ENCODE results near the gene TCAIM.

- TF ChIP-seq POLR2AphosphoS5 (IDR thresholded peaks at IDR 0.05; ENCODE audit: insufficient read depth, low read depth, low read length) (no peak), CTCF (IDR thresholded peaks at IDR 0.05; ENCODE audit: extremely low read depth in 1 of 2, insufficient read depth in 1 of 2, low read depth in 1 of 2, low read length in 2 of 2) (no peak), JUN (IDR thresholded peaks at IDR 0.05; ENCODE audit: borderline replicate concordance, insufficient read depth, insufficient read length, low read depth) (no peak)
Observed at GRCh38 chr3:44420676-44421075, 82.1 kb downstream of the TCAIM start.
